ENCODE measurements around the gene CDH13. TPM values are rescaled to one million over a fixed set of nuclear protein-coding genes. Genes with fewer than 3 reads are reported as not detected.

Gene CDH13
- total RNA-seq, 1 donor from 2014 or later, result 28.9 TPM

GRCh38 chr16:82653550-82654511 is 27.1 kb downstream of the CDH13 start:
- DNase-seq, result peak; percentile 69

- peak; percentile 17 for DNase-seq
Observed at GRCh38 chr16:82655072-82655714, 28.4 kb downstream of the CDH13 start.

- DNase-seq, result no peak
Observed at GRCh38 chr16:82655720-82656490, 29.1 kb downstream of the CDH13 start.

- DNase-seq, result no peak
Observed at GRCh38 chr16:82657239-82657638, 30.5 kb downstream of the CDH13 start.

- DNase-seq, result no peak
Observed at GRCh38 chr16:82657786-82658185, 31.0 kb downstream of the CDH13 start.

GRCh38 chr16:82658796-82659195 is 32.0 kb downstream of the CDH13 start:
- DNase-seq, result no peak

- peak; percentile 50 for DNase-seq
Observed at GRCh38 chr16:82660075-82660645, 33.4 kb downstream of the CDH13 start.

GRCh38 chr16:82660966-82661365 is 34.2 kb downstream of the CDH13 start:
- no peak for DNase-seq

- no peak for DNase-seq
Observed at GRCh38 chr16:82664181-82664580, 37.4 kb downstream of the CDH13 start.

- no peak for DNase-seq
Observed at GRCh38 chr16:82665025-82665424, 38.3 kb downstream of the CDH13 start.

GRCh38 chr16:82667437-82667836 is 40.7 kb downstream of the CDH13 start:
- no peak for DNase-seq

GRCh38 chr16:82668094-82668493 is 41.3 kb downstream of the CDH13 start:
- no peak for DNase-seq

- no peak for DNase-seq
Observed at GRCh38 chr16:82671741-82672140, 45.0 kb downstream of the CDH13 start.

- DNase-seq, result no peak
Observed at GRCh38 chr16:82672676-82673075, 45.9 kb downstream of the CDH13 start.

- no peak for DNase-seq
Observed at GRCh38 chr16:82675300-82675699, 48.5 kb downstream of the CDH13 start.

- no peak for DNase-seq
Observed at GRCh38 chr16:82681592-82681991, 54.8 kb downstream of the CDH13 start.

- DNase-seq, result no peak
Observed at GRCh38 chr16:82682767-82683166, 56.0 kb downstream of the CDH13 start.

- no peak for DNase-seq
Observed at GRCh38 chr16:82684256-82684655, 57.5 kb downstream of the CDH13 start.

GRCh38 chr16:82685526-82685925 is 58.8 kb downstream of the CDH13 start:
- no peak for DNase-seq

- no peak for DNase-seq
Observed at GRCh38 chr16:82694239-82694874, 67.6 kb downstream of the CDH13 start.

GRCh38 chr16:82695806-82696205 is 69.0 kb downstream of the CDH13 start:
- no peak for DNase-seq

GRCh38 chr16:82699260-82699659 is 72.5 kb downstream of the CDH13 start:
- DNase-seq, result no peak

All from skin of body (tissue), 2 donors.